AG10803 (cell line): ENCODE results near the gene EXOC4.
"Not testable (repeated sequence)": the region's sequence is repeated elsewhere in the genome, so short reads cannot be mapped to it uniquely, and the experiment has no call there.

Experiments
- DNase-seq: peaks from one replicate; pipeline ENCODE4 v3.0.0; 2010; ENCODE audit warnings: low read depth
- H3K4me3 ChIP-seq: 2 replicates; pipeline ENCODE4 v1.5.1; 2011; ENCODE audit warnings: mild to moderate bottlenecking, low read length, control low read depth
- CTCF ChIP-seq: conservative IDR thresholded peaks from 2 replicates; pipeline ENCODE4 v1.5.1; 2011; ENCODE audit warnings: mild to moderate bottlenecking, low read length, control low read depth, inconsistent platforms

EXOC4 gene

GRCh38 chr7:134070673-134071072, 817.8 kb downstream of the EXOC4 start:
- no peak for TF ChIP-seq CTCF
- no peak overlapping the region for H3K4me3 ChIP-seq
- no peak for DNase-seq

- TF ChIP-seq CTCF: no peak
- no peak for DNase-seq
- no peak overlapping the region for H3K4me3 ChIP-seq
Observed at GRCh38 chr7:134071355-134072331, 818.8 kb downstream of the EXOC4 start.

- no peak for TF ChIP-seq CTCF
- no peak overlapping the region for H3K4me3 ChIP-seq
- DNase-seq: no peak
Observed at GRCh38 chr7:134073276-134073675, 820.4 kb downstream of the EXOC4 start.

- H3K4me3 ChIP-seq: no peak overlapping the region
- no peak for DNase-seq
- TF ChIP-seq CTCF: no peak
Observed at GRCh38 chr7:134075799-134076198, 822.9 kb downstream of the EXOC4 start.

GRCh38 chr7:134077560-134077959, 824.7 kb downstream of the EXOC4 start:
- not testable (repeated sequence) for DNase-seq, H3K4me3 ChIP-seq

GRCh38 chr7:134078991-134079390, 826.1 kb downstream of the EXOC4 start:
- DNase-seq: no peak
- TF ChIP-seq CTCF: no peak
- H3K4me3 ChIP-seq: no peak overlapping the region

- H3K4me3 ChIP-seq: no peak overlapping the region
- DNase-seq: no peak
- TF ChIP-seq CTCF: no peak
Observed at GRCh38 chr7:134081695-134082094, 828.8 kb downstream of the EXOC4 start.
